D341Med (cell line): ENCODE measurements around the gene SLC5A1.
"Not testable (repeated sequence)": the region's sequence is repeated elsewhere in the genome, so short reads cannot be mapped to it uniquely, and the experiment has no call there.

Experiments used
- DNase-seq: peaks from one replicate; pipeline ENCODE4 v3.0.0; 2012; ENCODE audit warnings: low spot score

SLC5A1 gene

GRCh38 chr22:32088084-32088483, 45.0 kb downstream of the SLC5A1 start:
- no peak for DNase-seq

GRCh38 chr22:32097018-32097417, 54.0 kb downstream of the SLC5A1 start:
- no peak for DNase-seq

GRCh38 chr22:32097881-32098499, 54.9 kb downstream of the SLC5A1 start:
- no peak for DNase-seq

- DNase-seq: no peak
These were observed 57.6 kb downstream of the SLC5A1 start for GRCh38 chr22:32100711-32101110.

- DNase-seq: no peak
These were observed 60.7 kb downstream of the SLC5A1 start for GRCh38 chr22:32103658-32104315.

- DNase-seq: no peak
These were observed 63.9 kb downstream of the SLC5A1 start for GRCh38 chr22:32106930-32107329.

GRCh38 chr22:32112380-32112779, 69.3 kb downstream of the SLC5A1 start:
- DNase-seq: no peak

- DNase-seq: no peak
These were observed 76.6 kb downstream of the SLC5A1 start for GRCh38 chr22:32119568-32120235.

- DNase-seq: no peak
These were observed 77.5 kb downstream of the SLC5A1 start for GRCh38 chr22:32120603-32121002.

- no peak for DNase-seq
These were observed 79.8 kb downstream of the SLC5A1 start for GRCh38 chr22:32122899-32123298.

GRCh38 chr22:32123657-32124056, 80.6 kb downstream of the SLC5A1 start:
- no peak for DNase-seq

- no peak for DNase-seq
These were observed 84.8 kb downstream of the SLC5A1 start for GRCh38 chr22:32127904-32128303.

GRCh38 chr22:32130464-32130863, 87.4 kb downstream of the SLC5A1 start:
- no peak for DNase-seq

- no peak for DNase-seq
These were observed 89.1 kb downstream of the SLC5A1 start for GRCh38 chr22:32132126-32132525.

- no peak for DNase-seq
These were observed 89.7 kb downstream of the SLC5A1 start for GRCh38 chr22:32132783-32133182.

- not testable (repeated sequence) for DNase-seq
These were observed 91.7 kb downstream of the SLC5A1 start for GRCh38 chr22:32134796-32135195.

- DNase-seq: not testable (repeated sequence)
These were observed 92.9 kb downstream of the SLC5A1 start for GRCh38 chr22:32135958-32136357.

GRCh38 chr22:32136881-32137280, 93.8 kb downstream of the SLC5A1 start:
- not testable (repeated sequence) for DNase-seq

- DNase-seq: not testable (repeated sequence)
These were observed 94.8 kb downstream of the SLC5A1 start for GRCh38 chr22:32137731-32138324.

- DNase-seq: not testable (repeated sequence)
These were observed 95.5 kb downstream of the SLC5A1 start for GRCh38 chr22:32138576-32138975.

- not testable (repeated sequence) for DNase-seq
These were observed 97.6 kb downstream of the SLC5A1 start for GRCh38 chr22:32140688-32141087.

GRCh38 chr22:32142600-32142999, 99.5 kb downstream of the SLC5A1 start:
- no peak for DNase-seq
